GM12878 (cell line): Measurements from ENCODE around the gene XYLB. TPM values are rescaled to one million over a fixed set of nuclear protein-coding genes. Genes with fewer than 3 reads are reported as not detected.

ENCODE experiments used
- ATAC-seq: fragments of 200-7000 bp; cut with Tn5 transposase; 3 replicates; pipeline ENCODE4 v1.9.1; 2020; ENCODE audit warnings: mild to moderate bottlenecking, moderate library complexity
- BruUV-seq: library from RNA; stranded (reverse); fragments of 400-500 nt; replicated peaks from 2 replicates; lab custom pipeline; 2021; lab: Mats Ljungman, UMichigan
- CTCF ChIA-PET: fragments of 300-600 bp; sonication (Branson Sonifier 250); formaldehyde crosslinking; extraction: SDS; loops from one replicate; lab custom pipeline; 2021; ENCODE audit warnings: inconsistent platforms; lab: Yijun Ruan, JAX
- POLR2A ChIA-PET: fragments of 350-600 bp; formaldehyde crosslinking; extraction: SDS; loops from one replicate; lab custom pipeline; 2021; ENCODE audit warnings: inconsistent platforms; lab: Charles Lee
- RAD21 ChIA-PET: fragments of 300-600 bp; sonication (Branson Sonifier 250); formaldehyde crosslinking; loops from one replicate; lab custom pipeline; 2023; ENCODE audit warnings: antibody characterized with exemption; ENCODE audit not compliant: unreplicated experiment; lab: Charles Lee
- SMC1A ChIA-PET: fragments of 300-600 bp; sonication (Branson Sonifier 250); formaldehyde crosslinking; loops from one replicate; lab custom pipeline; 2023; ENCODE audit not compliant: unreplicated experiment, uncharacterized antibody; lab: Charles Lee
- DNase-seq: peaks from one replicate; pipeline ENCODE4 v3.0.0-alpha.2; 2011; ENCODE audit warnings: low read depth, low spot score
- FAIRE-seq: peaks from 3 replicates; lab custom pipeline; 2011; peaks lifted over from hg19 to GRCh38; lab: Jason Lieb, UNC
- H2AFZ ChIP-seq: 2 replicates; pipeline ENCODE4 v1.6.0; 2011; ENCODE audit warnings: low read depth, low read length, control low read depth; ENCODE audit not compliant: control insufficient read depth
- H3K27ac ChIP-seq: 2 replicates; pipeline ENCODE4 v1.5.1; 2011; ENCODE audit warnings: control low read depth; ENCODE audit not compliant: control insufficient read depth, insufficient read depth
- H3K27me3 ChIP-seq, 2 experiments: replicated peaks in 1 of 2; 2 replicates each; pipeline versions ENCODE4 v1.6.0 to v1.6.1; 2011; ENCODE audit warnings: low read length in 1 of 2; ENCODE audit not compliant: control insufficient read depth in 2 of 2, insufficient read depth in 2 of 2
- H3K36me3 ChIP-seq, 2 experiments: 2 replicates each; pipeline ENCODE4 v1.5.1; 2011; ENCODE audit warnings: low read length in 1 of 2; ENCODE audit not compliant: control insufficient read depth in 2 of 2, insufficient read depth in 2 of 2
- H3K4me1 ChIP-seq: 2 replicates; pipeline ENCODE4 v1.6.1; 2011; ENCODE audit warnings: mild to moderate bottlenecking, low read length, moderate library complexity, mixed read lengths; ENCODE audit not compliant: control insufficient read depth, insufficient read depth
- H3K4me2 ChIP-seq: 2 replicates; pipeline ENCODE4 v1.6.0; 2011; ENCODE audit warnings: control low read depth; ENCODE audit not compliant: control insufficient read depth, insufficient read depth
- H3K4me3 ChIP-seq: fragments of 200-600 bp; sonication (generic); 2 replicates; pipeline ENCODE4 v1.5.1; 2016
- H3K79me2 ChIP-seq: 2 replicates; pipeline ENCODE4 v1.6.0; 2011; ENCODE audit warnings: low read length; ENCODE audit not compliant: control insufficient read depth, insufficient read depth
- H3K9ac ChIP-seq: 2 replicates; pipeline ENCODE4 v1.8.0; 2011; ENCODE audit warnings: low read length, control low read depth, mixed read lengths; ENCODE audit not compliant: control insufficient read depth, insufficient read depth
- H3K9me3 ChIP-seq: replicated peaks from 3 replicates; pipeline ENCODE4 v1.5.1; 2011; ENCODE audit warnings: mild to moderate bottlenecking, low read length; ENCODE audit not compliant: control insufficient read depth, insufficient read depth
- H4K20me1 ChIP-seq: 2 replicates; pipeline ENCODE4 v1.6.0; 2011; ENCODE audit not compliant: control insufficient read depth, insufficient read depth
- CREB1 ChIP-seq: IDR thresholded peaks from 2 replicates; pipeline ENCODE4 v1.6.1; 2012; ENCODE audit warnings: low read depth, mild to moderate bottlenecking, inconsistent platforms
- EED ChIP-seq: sonication (generic); IDR thresholded peaks from 2 replicates; pipeline ENCODE4 v1.6.1; 2016; ENCODE audit warnings: antibody characterized with exemption, low read depth
- ESRRA ChIP-seq: IDR thresholded peaks from 2 replicates; pipeline ENCODE4 v1.6.1; 2012; ENCODE audit warnings: mild to moderate bottlenecking, low read length, improper control_type of control experiment
- EZH2 ChIP-seq: IDR thresholded peaks from 2 replicates; pipeline ENCODE4 v1.6.1; 2012; ENCODE audit warnings: low read depth, mild to moderate bottlenecking, control low read depth, inconsistent platforms, low read length, borderline replicate concordance; ENCODE audit not compliant: control insufficient read depth
- GABPA ChIP-seq: IDR thresholded peaks from 2 replicates; pipeline ENCODE4 v1.6.1; 2014; ENCODE audit warnings: antibody characterized with exemption, low read depth, mild to moderate bottlenecking, inconsistent platforms
- IRF4 ChIP-seq: IDR thresholded peaks from 2 replicates; pipeline ENCODE4 v1.6.1; 2011; ENCODE audit warnings: low read depth, low read length
- NR2C2 ChIP-seq: IDR thresholded peaks from 2 replicates; pipeline ENCODE4 v1.6.1; 2011; ENCODE audit warnings: borderline replicate concordance, low read depth; ENCODE audit not compliant: control insufficient read depth, insufficient read length
- POLR2A ChIP-seq: IDR thresholded peaks from 2 replicates; pipeline ENCODE4 v1.6.1; 2011; ENCODE audit warnings: low read depth, mild to moderate bottlenecking, low read length
- PRDM15 ChIP-seq: fragments of 450-650 bp; formaldehyde crosslinking; IDR thresholded peaks from 2 replicates; pipeline ENCODE4 v1.4.0; 2020; ENCODE audit warnings: mild to moderate bottlenecking, moderate library complexity
- SREBF1 ChIP-seq: IDR thresholded peaks from 2 replicates; pipeline ENCODE4 v1.6.1; 2012; ENCODE audit warnings: mild to moderate bottlenecking, low read length
- STAT1 ChIP-seq: fragments of 450-650 bp; conservative IDR thresholded peaks from 2 replicates; pipeline ENCODE4 v1.6.1; 2014; ENCODE audit warnings: antibody characterized with exemption, mild to moderate bottlenecking
- WGBS: methylation state at CpG from one replicate; pipeline ENCODE4 v1.1.6; 2016; ENCODE audit warnings: low lambda C conversion rate; ENCODE audit not compliant: insufficient replicate concordance, insufficient coverage; ENCODE audit errors: missing lambda C conversion rate; 5-methylcytosine and 5-hydroxymethylcytosine counted together
- in situ Hi-C: fragments of 300-500 bp; cut with MboI; formaldehyde crosslinking; loops from 9 replicates; pipeline ENCODE4 v1.14.3; 2018; ENCODE audit warnings: mixed read lengths
- intact Hi-C: fragments of 100-400 bp; cut with micrococcal nuclease; formaldehyde crosslinking; loops from one replicate; pipeline ENCODE4 v1.14.2; 2022; ENCODE audit not compliant: unreplicated experiment
- polyA plus RNA-seq, 11 experiments: library from polyadenylated mRNA; depleted of rRNA in 4 of 11; unstranded in 6 of 11; stranded (reverse) in 5 of 11; fragments of >200 nt; fragmentation: Nextera tagmentation in 4 of 11; fragmentation: Illumina TruSeq in 1 of 11; extraction: Ambion mirVana in 4 of 11; extraction: Trizol in 1 of 11; gene quantifications; 1 replicate in 1 of 11; 2 replicates in 10 of 11; pipeline versions ENCODE4 v1.2.1 to v1.2.3, GENCODE V29; 2011 to 2016; ENCODE audit warnings: inconsistent platforms in 2 of 11, missing spikeins in 2 of 11, low read depth in 1 of 11
- total RNA-seq, 4 experiments: library from RNA; depleted of rRNA in 3 of 4; stranded (reverse); fragments of >200 nt in 3 of 4; fragmentation: Illumina TruSeq in 1 of 4; extraction: Trizol in 1 of 4; gene quantifications; 2 replicates each; pipeline versions ENCODE4 v1.2.1 to v1.2.3, GENCODE V29; 2013 to 2021
- TF ChIP-seq, protein P1 (sequence below): fragments of 450-650 bp; IDR thresholded peaks from 2 replicates; pipeline ENCODE4 v1.6.1; 2017; ENCODE audit warnings: mild to moderate bottlenecking, low read depth, inconsistent platforms; ENCODE audit not compliant: poor library complexity, severe bottlenecking
- TF ChIP-seq, protein P2 (sequence below): IDR thresholded peaks from 2 replicates; pipeline ENCODE4 v1.6.1; 2012; ENCODE audit warnings: improper control_type of control experiment, low read depth, low read length; ENCODE audit not compliant: insufficient replicate concordance

The XYLB gene
- total and polyA plus RNA-seq, 10 of the 15 experiments (the other 5 are each of a cell fraction or from before 2014, with no cell fraction given), result 0.60 to 6.1 (median 3.5) TPM

DNA sequence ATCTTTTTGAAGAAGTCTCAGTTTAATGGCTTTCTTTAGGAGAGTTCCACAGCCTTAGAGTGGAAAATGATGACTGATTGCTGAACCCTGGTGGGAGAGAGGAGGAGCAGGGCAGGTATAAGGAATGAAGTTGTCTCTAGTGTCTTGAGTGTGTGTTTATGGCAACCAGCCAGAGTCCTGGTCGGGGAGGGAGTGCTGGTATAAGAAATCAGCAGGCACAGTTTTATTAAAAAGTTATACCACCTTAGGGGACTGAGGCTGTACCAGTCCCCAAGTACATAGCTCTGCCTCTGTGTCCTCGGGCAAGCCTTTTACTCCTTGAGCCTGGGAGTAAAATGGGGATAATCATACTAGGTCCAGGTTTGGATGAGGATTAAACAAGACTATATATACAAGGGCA is 34.6 kb upstream of the XYLB start (continued):
- TF ChIP-seq PRDM15 (CRISPR knock-in tag) (no peak), STAT1 (no peak)
- TF ChIP-seq, all 136 proteins: peak for 0

GRCh38 chr3:38312356-38312755 is 34.2 kb upstream of the XYLB start:
- intact Hi-C loops, result no loop called here
- in situ Hi-C loops, result no loop called here
- TF ChIP-seq CREB1 (no peak), IRF4 (no peak), SREBF1 (no peak), NR2C2 (no peak), GABPA (no peak), ESRRA (no peak), EED (no peak), EZH2 (no peak), POLR2A (no peak)
- TF ChIP-seq, protein P1, sequence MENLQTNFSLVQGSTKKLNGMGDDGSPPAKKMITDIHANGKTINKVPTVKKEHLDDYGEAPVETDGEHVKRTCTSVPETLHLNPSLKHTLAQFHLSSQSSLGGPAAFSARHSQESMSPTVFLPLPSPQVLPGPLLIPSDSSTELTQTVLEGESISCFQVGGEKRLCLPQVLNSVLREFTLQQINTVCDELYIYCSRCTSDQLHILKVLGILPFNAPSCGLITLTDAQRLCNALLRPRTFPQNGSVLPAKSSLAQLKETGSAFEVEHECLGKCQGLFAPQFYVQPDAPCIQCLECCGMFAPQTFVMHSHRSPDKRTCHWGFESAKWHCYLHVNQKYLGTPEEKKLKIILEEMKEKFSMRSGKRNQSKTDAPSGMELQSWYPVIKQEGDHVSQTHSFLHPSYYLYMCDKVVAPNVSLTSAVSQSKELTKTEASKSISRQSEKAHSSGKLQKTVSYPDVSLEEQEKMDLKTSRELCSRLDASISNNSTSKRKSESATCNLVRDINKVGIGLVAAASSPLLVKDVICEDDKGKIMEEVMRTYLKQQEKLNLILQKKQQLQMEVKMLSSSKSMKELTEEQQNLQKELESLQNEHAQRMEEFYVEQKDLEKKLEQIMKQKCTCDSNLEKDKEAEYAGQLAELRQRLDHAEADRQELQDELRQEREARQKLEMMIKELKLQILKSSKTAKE, result no peak
- TF ChIP-seq, protein P2, sequence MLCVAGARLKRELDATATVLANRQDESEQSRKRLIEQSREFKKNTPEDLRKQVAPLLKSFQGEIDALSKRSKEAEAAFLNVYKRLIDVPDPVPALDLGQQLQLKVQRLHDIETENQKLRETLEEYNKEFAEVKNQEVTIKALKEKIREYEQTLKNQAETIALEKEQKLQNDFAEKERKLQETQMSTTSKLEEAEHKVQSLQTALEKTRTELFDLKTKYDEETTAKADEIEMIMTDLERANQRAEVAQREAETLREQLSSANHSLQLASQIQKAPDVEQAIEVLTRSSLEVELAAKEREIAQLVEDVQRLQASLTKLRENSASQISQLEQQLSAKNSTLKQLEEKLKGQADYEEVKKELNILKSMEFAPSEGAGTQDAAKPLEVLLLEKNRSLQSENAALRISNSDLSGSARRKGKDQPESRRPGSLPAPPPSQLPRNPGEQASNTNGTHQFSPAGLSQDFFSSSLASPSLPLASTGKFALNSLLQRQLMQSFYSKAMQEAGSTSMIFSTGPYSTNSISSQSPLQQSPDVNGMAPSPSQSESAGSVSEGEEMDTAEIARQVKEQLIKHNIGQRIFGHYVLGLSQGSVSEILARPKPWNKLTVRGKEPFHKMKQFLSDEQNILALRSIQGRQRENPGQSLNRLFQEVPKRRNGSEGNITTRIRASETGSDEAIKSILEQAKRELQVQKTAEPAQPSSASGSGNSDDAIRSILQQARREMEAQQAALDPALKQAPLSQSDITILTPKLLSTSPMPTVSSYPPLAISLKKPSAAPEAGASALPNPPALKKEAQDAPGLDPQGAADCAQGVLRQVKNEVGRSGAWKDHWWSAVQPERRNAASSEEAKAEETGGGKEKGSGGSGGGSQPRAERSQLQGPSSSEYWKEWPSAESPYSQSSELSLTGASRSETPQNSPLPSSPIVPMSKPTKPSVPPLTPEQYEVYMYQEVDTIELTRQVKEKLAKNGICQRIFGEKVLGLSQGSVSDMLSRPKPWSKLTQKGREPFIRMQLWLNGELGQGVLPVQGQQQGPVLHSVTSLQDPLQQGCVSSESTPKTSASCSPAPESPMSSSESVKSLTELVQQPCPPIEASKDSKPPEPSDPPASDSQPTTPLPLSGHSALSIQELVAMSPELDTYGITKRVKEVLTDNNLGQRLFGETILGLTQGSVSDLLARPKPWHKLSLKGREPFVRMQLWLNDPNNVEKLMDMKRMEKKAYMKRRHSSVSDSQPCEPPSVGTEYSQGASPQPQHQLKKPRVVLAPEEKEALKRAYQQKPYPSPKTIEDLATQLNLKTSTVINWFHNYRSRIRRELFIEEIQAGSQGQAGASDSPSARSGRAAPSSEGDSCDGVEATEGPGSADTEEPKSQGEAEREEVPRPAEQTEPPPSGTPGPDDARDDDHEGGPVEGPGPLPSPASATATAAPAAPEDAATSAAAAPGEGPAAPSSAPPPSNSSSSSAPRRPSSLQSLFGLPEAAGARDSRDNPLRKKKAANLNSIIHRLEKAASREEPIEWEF, result no peak

More at GRCh38 chr3:38312356-38312755, 34.2 kb upstream of the XYLB start:
- no peaks in the 10 kb centered on the region for H3K4me1 ChIP-seq
- no peaks in the 10 kb centered on the region for H4K20me1 ChIP-seq
- ATAC-seq (no peak), FAIRE-seq (no peak), DNase-seq (no peak)
- 7% methylated on average over 3 of the region's 3 CpGs for WGBS
- CTCF ChIA-PET, result no interaction called here
- POLR2A ChIA-PET, result no interaction called here
- no TSS peak for BruUV-seq
- no peak overlapping the region for H3K27ac ChIP-seq
- H3K4me3 ChIP-seq, result no peak overlapping the region
- H3K9me3 ChIP-seq, result no peaks in the 10 kb centered on the region
- H3K27me3 ChIP-seq, result peaks cover 0 to 3% of the 10 kb centered on the region in 2 experiments; a peak in 1 of 4 replicates
- RAD21 ChIA-PET, result no interaction called here
- H3K4me2 ChIP-seq, result no peak overlapping the region
- H3K79me2 ChIP-seq, result no peaks in the 10 kb centered on the region
- no peaks in the 10 kb centered on the region for H3K36me3 ChIP-seq
- H3K9ac ChIP-seq, result no peak overlapping the region
- SMC1A ChIA-PET, result interaction anchor here (0.6 kb wide), 1 partner anchor 317 kb away, joined by 3 read pairs; no protein-coding TSS in a partner anchor
- H2AFZ ChIP-seq, result no peak overlapping the region
